ENCODE results near the gene MBTD1.

- TF ChIP-seq CTCF (IDR thresholded peaks at IDR 0.05; ENCODE audit: control extremely low read depth in 1 of 3, insufficient read depth in 1 of 3, low read depth in 1 of 3, low read length in 3 of 3) (no peak), JUN (IDR thresholded peaks at IDR 0.05; ENCODE audit: low read depth, low read length) (no peak), EP300 (IDR thresholded peaks at IDR 0.05; ENCODE audit: borderline replicate concordance in 1 of 2, low read depth in 2 of 2, low read length in 2 of 2) (no peak)
Observed at GRCh38 chr17:51256101-51256500, 3.7 kb downstream of the MBTD1 start.
